OCI-LY7 (cell line): Measurements from ENCODE around the gene KCTD3.

Experiments
- EZH2phosphoT487 ChIP-seq: fragments of 200-600 bp; sonication (generic); IDR thresholded peaks from 2 replicates; pipeline ENCODE4 v1.6.1; 2018; ENCODE audit warnings: low read depth, borderline replicate concordance, mild to moderate bottlenecking, mixed run types, antibody characterized with exemption, low read length, moderate library complexity, mixed read lengths
- TF ChIP-seq, protein P1 (sequence below): fragments of 200-600 bp; sonication (generic); conservative IDR thresholded peaks from 2 replicates; pipeline ENCODE4 v1.5.1; 2014; ENCODE audit warnings: mild to moderate bottlenecking, antibody characterized with exemption, low read length, moderate library complexity, mixed read lengths

DNA sequence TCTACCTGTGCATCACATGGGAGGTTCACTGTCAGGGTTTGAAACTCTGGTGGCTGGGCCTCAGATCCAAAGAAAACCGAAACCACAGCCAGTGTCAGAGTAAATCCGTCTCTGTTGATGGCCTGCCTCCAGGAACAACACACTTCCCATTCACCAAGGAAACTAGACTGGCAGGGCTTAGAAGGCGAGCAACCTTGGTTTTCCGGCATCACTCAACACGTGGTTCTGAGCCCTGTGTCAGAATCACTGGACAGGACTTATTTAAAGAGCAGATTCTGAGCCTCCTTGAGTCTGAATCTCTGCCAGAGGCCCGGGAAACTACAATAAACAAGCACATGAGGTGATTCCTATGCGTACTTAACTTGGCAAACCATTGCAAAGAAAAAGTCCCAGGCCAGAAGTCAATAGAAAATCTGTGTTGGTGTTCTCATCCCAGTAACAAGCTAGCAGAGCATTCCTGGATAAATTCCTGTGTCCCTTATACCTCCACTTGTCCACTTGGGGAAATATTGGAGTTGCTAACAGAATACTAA is 70.0 kb downstream of the KCTD3 start:
- TF ChIP-seq, protein P1, sequence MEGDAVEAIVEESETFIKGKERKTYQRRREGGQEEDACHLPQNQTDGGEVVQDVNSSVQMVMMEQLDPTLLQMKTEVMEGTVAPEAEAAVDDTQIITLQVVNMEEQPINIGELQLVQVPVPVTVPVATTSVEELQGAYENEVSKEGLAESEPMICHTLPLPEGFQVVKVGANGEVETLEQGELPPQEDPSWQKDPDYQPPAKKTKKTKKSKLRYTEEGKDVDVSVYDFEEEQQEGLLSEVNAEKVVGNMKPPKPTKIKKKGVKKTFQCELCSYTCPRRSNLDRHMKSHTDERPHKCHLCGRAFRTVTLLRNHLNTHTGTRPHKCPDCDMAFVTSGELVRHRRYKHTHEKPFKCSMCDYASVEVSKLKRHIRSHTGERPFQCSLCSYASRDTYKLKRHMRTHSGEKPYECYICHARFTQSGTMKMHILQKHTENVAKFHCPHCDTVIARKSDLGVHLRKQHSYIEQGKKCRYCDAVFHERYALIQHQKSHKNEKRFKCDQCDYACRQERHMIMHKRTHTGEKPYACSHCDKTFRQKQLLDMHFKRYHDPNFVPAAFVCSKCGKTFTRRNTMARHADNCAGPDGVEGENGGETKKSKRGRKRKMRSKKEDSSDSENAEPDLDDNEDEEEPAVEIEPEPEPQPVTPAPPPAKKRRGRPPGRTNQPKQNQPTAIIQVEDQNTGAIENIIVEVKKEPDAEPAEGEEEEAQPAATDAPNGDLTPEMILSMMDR: no peak
- TF ChIP-seq EZH2phosphoT487: no peak
